Choroid plexus epithelial cell (primary cell): ENCODE results near the gene GYS1.
A peak's percentile ranks its signal among the peaks of the same experiment; 100 is the strongest.
"Not testable (repeated sequence)": the region's sequence is repeated elsewhere in the genome, so short reads cannot be mapped to it uniquely, and the experiment has no call there.

Experiments used
- DNase-seq: peaks from one replicate; pipeline ENCODE4 v3.0.0-alpha.2; 2010; ENCODE audit warnings: low read depth
- H3K4me3 ChIP-seq: 2 replicates; pipeline ENCODE4 v1.5.1; 2011; ENCODE audit warnings: low read depth, mild to moderate bottlenecking, control low read depth, low read length, moderate library complexity
- TF ChIP-seq, protein P1 (sequence below): conservative IDR thresholded peaks from 2 replicates; pipeline ENCODE4 v1.5.1; 2011; ENCODE audit warnings: low read depth, mild to moderate bottlenecking, control low read depth, inconsistent platforms, low read length, moderate library complexity

GYS1 gene

GRCh38 chr19:49024233-49024632, 31.1 kb upstream of the GYS1 start, which contains the start of gene CGB3:
Gene CGB3 (minus strand): TSS chr19:49024333. CDS start chr19:49023971, 362 bp downstream.
- H3K4me3 ChIP-seq, DNase-seq: not testable (repeated sequence)

- no peak for DNase-seq
- TF ChIP-seq, protein P1, sequence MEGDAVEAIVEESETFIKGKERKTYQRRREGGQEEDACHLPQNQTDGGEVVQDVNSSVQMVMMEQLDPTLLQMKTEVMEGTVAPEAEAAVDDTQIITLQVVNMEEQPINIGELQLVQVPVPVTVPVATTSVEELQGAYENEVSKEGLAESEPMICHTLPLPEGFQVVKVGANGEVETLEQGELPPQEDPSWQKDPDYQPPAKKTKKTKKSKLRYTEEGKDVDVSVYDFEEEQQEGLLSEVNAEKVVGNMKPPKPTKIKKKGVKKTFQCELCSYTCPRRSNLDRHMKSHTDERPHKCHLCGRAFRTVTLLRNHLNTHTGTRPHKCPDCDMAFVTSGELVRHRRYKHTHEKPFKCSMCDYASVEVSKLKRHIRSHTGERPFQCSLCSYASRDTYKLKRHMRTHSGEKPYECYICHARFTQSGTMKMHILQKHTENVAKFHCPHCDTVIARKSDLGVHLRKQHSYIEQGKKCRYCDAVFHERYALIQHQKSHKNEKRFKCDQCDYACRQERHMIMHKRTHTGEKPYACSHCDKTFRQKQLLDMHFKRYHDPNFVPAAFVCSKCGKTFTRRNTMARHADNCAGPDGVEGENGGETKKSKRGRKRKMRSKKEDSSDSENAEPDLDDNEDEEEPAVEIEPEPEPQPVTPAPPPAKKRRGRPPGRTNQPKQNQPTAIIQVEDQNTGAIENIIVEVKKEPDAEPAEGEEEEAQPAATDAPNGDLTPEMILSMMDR: no peak
- H3K4me3 ChIP-seq: no peak overlapping the region
These were observed 29.0 kb upstream of the GYS1 start for GRCh38 chr19:49022116-49022515.

GRCh38 chr19:49020931-49021895, 28.1 kb upstream of the GYS1 start:
- peak; percentile 44 for DNase-seq
- no peak overlapping the region for H3K4me3 ChIP-seq
- TF ChIP-seq, protein P1: no peak

- TF ChIP-seq, protein P1: no peak
- no peak for DNase-seq
- no peak overlapping the region for H3K4me3 ChIP-seq
These were observed 27.2 kb upstream of the GYS1 start for GRCh38 chr19:49020342-49020741.

DNA sequence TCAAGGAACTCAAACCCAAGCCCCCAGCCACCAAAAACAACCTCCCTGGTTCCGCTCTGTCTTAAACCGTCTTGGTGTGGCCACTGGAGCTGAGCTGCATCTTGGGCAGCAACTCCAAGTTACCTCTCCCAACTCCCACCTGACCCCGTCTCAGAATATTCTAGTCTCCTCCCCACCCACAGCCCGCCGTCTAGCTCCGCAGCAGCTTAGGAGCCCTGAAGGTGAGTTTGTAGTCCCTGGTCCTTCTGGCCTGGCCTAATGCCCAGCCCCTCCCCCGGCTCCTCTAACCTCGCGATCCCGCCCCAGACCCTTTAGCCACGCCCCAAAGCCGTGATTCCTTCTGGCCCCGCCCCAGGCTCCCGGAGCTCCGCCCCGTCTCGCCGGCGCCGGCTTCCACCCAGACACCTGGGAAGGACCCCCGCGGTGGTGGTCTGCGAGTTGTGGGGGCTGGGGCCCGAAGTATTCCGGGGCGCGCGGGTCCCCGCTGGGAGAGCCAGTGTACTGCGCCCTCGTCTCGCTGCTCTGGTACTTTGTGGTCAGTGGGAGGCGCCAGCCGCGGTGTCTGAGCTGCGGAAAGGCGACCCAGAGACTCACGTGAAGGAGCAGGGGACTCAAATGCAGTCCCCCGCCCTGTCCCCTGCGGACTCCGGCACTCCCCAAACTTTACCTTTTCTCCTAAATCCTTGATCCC, 26.3 kb upstream of the GYS1 start:
- TF ChIP-seq, protein P1: no peak
- DNase-seq: peak; percentile 45
- H3K4me3 ChIP-seq: peak overlapping the region; percentile 47

GRCh38 chr19:49018388-49019241, 25.5 kb upstream of the GYS1 start:
- not testable (repeated sequence) for DNase-seq
- peak overlapping the region; percentile 47 for H3K4me3 ChIP-seq

DNA sequence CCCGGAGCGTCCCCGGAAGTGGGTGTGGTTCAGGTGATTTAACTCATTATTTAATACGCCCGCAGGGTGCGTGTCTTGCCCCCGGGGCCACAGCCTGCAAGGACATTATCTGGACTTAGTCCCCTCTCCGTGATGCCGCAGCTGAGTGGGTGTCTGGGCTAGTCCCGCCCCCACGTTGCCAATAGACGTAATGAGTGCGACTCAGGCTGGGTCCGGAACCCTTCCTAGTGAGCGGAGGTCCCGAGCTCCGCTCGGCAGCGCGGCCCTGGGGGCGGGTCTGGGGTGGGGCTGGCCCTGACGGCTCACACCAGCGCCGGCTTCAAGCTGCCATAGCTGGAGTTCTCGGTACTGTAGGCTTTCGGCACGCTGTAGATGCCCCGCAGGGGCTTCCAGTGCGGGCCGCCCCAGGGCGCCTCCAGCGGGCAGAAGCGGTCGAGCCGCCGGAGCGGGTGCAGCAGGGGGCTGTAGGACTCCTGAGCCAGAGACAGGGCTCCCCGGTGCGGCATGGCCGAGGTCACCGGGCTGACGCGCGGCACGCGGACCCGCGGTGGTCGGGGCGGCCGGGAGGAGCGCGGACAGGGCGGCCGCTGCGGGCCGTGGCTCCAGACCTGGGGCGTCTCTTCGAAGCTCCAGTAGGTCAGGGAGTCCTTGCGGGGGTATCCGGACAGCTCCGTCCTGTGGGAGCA, 24.7 kb upstream of the GYS1 start:
- DNase-seq: peak; percentile 62
- TF ChIP-seq, protein P1: peak; percentile 61
- H3K4me3 ChIP-seq: peak overlapping the region; percentile 47
